ENCODE results near the gene NUTF2.
A peak's percentile ranks its signal among the peaks of the same experiment; 100 is the strongest.
"Not testable (repeated sequence)": the region's sequence is repeated elsewhere in the genome, so short reads cannot be mapped to it uniquely, and the experiment has no call there.

Gene NUTF2

DNA sequence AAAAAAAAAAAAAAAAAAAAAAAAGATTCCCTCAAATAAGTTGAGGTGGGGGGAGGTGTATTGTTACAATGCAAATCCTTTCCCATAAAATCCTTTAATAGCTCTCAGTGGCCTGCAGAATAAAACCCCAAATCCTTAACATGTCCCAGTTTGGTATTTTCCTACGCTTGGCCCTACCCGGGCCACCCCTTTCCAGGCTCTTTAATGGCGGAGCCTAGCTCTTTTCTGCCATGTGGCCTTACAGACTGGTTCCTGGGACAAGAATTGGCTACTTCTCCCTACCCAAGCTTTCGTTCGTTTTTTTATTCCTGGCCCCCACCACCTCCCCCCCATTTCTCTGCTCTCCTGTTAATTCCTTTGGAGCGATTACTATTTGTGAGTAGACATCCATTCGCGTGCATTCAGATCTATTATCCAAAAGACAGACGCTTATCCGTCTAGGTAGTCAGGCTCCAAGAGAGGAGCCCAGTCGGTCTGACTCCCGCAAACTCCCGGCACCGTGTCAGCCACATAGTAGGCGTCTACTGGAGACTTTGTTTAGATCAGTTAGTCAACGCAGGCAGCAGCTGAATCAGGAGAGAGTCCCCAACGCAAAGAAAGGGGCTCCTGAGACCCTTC is 5.4 kb upstream of the NUTF2 start:
- DNase-seq, result no peak

DNA sequence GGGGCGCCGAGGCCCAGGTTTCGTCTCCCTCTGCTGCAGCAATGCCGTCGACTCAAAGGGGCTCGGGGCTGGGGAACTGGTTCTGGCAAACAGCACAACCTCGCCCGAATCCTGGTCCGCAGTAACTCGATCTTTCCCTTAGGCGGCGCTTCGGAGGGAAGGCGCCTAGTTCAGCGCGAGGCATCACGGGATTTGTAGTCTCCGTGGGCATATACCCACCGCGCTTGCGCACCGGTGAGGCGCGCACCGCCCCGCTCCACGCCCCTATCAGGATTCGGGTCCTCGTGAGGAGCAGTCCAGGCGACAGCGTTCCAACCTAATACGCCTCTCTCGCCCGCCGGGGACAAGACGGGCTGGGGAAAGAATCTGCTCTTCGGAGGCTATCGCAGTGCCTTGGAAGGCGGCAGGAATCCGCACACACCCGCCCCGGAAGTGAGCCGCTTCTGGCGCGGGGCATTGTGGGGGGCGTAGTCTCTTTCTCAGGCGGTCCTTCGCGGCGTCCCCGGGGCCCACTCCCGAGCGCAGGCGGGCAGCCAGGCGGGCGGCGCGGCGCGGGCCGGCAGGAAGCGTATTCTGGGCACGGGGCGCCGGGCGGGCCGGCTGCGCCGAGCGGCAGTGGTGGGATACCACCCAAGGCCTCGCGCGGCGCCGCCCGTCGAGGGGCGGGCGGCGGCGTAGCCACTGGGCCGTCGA is 4.8 kb upstream of the NUTF2 start, which contains the start of gene THAP11:
TSS of gene THAP11 (plus strand) at position 505 of the 693 bp plus-strand sequence. CDS start 235 bp downstream, outside the sequence.
- DNase-seq, result peak; percentile 76

DNA sequence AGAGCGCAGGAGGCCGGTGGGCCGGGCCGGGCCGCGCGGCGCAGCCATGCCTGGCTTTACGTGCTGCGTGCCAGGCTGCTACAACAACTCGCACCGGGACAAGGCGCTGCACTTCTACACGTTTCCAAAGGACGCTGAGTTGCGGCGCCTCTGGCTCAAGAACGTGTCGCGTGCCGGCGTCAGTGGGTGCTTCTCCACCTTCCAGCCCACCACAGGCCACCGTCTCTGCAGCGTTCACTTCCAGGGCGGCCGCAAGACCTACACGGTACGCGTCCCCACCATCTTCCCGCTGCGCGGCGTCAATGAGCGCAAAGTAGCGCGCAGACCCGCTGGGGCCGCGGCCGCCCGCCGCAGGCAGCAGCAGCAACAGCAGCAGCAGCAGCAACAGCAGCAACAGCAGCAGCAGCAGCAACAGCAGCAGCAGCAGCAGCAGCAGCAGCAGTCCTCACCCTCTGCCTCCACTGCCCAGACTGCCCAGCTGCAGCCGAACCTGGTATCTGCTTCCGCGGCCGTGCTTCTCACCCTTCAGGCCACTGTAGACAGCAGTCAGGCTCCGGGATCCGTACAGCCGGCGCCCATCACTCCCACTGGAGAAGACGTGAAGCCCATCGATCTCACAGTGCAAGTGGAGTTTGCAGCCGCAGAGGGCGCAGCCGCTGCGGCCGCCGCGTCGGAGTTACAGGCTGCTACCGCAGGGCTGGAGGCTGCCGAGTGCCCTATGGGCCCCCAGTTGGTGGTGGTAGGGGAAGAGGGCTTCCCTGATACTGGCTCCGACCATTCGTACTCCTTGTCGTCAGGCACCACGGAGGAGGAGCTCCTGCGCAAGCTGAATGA is 4.0 kb upstream of the NUTF2 start:
- DNase-seq, result peak; percentile 54

DNA sequence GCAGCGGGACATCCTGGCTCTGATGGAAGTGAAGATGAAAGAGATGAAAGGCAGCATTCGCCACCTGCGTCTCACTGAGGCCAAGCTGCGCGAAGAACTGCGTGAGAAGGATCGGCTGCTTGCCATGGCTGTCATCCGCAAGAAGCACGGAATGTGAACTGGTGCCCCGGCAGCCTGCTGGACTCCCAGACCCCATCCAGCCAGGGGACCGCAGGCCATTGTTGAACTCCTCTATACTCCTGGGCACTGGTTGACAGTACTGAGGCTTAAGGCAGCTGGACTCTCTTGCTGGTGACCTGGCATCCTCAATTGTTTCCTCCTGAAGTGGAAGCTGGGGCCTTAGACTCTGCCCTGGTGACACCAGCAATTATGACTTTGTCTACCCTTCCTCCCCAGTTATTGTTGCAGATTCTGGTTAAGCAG is 3.4 kb upstream of the NUTF2 start:
- no peak for DNase-seq

DNA sequence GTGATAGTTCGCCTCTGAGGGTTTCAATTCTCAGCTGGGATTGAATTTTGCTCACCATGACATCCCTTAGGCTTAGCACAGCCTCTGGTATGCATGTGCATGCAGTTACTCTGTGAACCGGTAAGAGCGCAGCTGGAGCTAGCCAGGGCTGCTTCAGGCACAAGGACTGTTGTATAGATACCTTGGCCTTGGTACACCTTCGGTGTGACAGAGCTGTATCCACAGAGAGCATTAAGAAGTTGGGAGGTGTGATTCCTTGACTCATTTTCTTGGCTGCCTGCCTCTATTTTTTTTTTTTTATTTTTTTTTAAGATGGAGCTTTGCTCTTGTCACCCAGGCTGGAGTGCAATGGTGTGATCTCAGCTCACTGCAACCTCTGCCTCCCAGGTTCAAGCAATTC is 2.2 kb upstream of the NUTF2 start:
- no peak for DNase-seq

DNA sequence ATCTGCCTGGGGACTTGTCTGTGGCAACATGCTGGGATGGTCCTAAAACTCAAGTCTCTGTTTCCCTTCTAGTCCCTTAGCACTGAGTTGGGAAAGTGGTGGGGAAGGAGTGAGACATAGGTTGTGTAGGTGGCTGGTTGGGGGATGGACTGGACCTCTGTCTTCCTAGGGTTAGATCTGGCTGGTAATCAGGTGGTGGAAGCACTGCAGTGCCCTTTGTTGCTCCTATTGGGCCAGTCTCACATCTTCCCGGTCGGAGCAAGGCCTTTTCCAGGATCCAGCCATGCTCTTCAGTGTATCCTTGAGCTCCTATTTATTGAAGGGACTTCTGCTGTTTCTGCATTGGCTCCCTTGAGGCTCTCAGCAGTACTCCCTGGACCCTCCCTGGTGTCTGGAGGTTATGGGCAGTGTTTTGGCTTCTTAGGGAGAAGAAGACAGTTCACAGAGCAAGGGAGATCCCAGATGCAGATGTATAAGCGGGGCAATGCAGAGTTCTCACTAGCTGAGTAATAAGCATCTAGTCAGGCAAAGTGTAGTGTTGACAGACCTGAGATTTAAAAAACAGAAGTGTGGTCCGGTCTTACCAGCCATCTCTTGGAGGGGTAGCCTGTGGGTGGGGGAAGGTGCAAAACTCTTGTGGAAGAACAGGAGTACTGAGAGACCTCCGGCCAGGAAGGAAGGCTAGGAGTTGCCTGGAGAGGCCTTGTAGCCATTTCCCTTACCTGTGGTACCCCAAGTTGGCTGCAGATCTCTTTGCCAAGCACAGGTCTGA is 1.3 kb upstream of the NUTF2 start:
- no peak for DNase-seq

DNA sequence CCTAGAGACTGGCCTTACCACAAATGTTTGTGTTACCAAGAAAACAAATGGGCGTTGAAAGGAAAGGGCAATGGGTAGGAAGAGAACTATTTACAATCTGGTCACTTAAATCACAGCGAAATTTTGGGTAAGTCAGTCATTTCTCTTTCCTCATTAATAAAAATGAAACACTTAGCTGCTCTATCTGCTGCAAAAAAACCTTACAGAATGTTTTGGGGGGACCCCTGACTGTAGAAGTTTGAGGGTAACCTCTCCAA is 742 bp upstream of the NUTF2 start:
- no peak for DNase-seq

DNA sequence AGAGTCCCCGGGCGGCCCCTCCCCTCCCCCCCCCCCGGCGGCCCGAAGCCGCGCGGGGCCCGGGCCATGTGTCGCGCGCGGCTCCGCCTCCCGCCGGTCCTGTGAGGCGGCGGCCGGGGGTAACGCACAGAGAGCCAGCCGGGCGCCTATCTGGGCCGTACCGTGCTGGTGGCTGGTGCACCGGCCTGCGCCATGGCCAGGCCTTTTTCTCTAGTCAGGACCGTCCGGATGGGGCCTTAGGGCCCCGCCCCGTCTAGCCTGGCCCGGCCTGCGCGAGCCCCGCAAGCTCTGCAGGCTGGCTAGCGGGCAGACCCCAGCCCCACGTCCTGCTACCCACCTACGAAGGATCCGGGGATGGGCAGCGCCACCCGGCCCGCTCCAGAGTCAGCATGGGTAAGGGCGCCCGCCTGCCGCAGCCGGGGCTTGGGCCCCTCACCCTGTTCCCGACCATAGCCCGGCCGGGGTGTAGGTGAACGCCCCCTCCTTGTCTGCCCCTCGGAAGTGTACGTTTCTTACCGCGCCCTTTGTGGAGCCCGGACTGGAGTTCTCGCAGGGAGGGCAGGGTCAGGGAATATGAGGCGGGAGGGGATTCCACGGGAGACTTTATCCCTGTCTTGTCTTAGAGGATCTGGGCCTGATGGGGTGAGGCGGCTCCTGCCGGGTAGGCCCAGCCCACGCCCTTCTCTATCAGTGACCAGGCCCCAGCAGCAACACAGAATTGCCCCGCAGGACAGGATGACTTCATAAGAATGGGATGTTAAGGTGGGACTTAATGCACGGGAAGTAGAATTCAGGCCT is 530 bp downstream of the NUTF2 start, which contains the start of gene CENPT:
TSS of gene CENPT (minus strand) at position 630 of the 798 bp plus-strand sequence. CDS start 13,834 bp downstream, outside the sequence.
- no peak for DNase-seq

DNA sequence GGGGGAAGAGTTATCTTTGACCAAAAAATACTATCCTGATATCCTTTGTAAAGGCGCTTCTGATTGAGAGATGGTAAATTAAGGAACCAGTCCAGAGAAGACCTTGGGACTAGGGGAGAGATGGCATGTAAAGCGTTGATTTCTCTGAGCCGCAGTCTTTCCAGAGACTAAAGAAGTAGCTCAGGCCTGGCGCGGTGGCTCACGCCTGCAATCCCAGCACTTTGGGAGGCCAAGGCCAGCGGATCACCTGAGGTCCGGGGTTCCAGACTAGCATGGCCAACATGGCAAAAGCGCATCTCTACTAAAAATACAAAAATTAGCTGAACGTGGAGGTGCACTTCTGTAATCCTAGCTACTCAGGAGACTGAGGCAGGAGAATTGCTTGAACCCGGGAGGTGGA is 1.4 kb downstream of the NUTF2 start:
- no peak for DNase-seq

DNA sequence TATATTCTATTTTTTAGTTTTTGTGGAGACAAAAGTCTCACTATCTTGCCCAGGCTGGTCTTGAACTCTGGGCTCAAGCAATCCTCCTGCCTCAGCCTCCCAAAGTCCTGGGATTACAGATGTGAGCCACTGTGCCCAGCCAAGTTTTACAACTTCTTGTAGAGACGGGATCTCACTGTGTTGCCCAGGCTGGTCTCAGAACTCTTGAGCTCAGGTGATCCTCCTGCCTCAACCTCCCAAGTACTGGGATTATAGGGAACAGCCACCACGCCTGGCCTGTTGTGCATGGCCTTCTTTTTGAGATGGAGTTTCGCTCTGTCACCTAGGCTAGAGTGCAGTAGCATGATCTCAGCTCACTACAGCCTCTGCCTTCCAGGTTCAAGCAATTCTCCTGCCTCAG is 6.9 kb downstream of the NUTF2 start:
- no peak for DNase-seq

DNA sequence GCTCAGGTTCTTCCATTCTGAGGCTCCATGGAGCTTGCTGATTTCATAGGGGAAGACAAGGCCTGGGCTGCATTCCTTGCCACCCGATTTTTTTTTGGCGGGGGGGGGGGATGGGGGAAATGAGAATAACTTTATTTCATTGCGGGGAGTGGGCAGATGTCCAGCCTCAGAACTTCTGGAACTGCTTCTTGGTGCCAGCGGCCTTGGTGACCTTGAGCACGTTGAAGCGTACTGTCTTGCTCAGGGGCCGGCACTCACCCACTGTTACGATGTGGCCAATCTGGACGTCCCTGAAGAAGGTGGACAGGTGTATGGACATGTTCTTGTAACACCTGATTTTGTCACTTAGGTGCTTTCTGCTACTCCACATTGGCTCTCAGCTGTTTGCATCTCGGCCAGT is 9.1 kb downstream of the NUTF2 start:
- DNase-seq, result no peak

DNA sequence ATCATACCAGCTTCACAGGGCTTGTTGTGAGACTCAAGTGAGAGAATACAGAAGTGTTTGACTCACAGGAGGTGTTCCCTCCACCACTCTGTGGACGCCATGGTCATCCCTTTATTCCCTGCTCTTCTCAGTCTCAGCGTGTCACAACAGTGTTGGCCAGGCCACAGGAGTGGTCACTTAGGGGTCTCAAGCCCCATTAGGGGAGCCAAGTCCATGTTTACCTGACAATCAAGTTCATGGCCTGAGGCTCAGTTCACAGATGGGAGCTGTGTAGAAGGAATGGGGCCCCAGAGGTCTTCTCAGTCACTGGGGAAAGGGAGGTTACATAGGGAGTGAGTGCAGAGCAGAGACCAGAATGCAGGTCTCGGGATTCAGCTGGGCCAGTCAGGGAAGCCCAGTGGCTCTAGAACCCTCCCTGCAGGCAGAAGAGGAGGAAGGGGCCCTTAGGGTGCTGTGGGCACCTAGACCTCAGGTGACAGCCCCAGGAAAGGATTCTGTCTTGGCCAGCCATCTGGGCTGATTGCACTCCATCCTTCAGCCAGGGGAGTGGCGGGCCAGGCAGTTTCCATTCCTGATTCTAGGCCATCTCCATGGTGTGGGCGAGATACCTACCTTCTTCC is 10.3 kb downstream of the NUTF2 start:
- DNase-seq, result no peak

DNA sequence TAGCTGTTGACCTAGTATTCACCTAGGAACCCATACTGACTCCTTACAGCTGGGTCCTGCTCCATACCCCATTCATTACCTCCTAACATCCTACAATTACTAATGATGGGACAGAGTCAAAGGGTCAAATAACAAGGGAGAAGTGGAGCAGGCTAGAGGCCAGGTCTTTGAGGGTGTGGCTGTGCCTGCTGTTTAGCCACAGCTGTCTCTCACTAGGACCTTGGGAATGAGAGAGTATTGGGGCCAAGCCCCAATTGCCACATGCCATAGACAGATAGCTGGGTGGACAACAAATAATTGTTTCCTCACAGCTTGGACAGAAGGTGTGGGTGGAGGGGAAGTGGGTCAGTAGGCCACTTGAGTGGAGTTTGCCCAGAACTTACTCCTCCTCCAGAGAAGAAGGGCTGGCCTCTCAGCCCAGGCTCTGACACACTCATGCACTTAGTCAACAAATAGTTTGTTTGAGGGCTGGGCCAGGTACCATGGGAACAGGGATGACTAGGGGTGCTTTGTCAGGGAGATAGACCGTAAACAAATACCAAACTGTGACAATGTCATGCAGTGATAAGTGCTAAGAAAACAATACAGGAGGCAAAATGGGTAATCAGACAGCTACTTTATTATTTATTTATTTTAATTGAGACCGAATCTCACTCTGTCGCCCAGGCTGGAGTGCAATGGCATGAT is 11.0 kb downstream of the NUTF2 start:
- DNase-seq, result no peak

DNA sequence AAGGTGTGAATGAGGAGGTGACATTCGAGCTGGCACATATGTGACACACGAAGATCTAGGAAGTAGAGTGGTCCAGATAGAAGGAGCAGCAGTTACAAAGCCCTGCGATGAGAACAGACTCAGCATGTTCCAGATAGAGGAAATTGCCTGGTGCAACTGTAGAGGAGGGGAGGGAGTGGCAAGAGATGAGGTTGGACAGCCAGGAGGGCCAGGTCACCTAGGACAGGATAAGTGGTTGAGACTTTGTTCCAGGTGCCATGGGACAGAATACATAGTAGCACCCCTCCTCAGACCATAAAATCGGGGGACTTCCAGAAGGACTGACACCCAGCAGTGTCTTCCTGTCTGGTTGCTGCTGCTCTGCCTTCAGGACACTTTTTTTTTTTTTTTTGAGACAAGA is 11.8 kb downstream of the NUTF2 start:
- no peak for DNase-seq

DNA sequence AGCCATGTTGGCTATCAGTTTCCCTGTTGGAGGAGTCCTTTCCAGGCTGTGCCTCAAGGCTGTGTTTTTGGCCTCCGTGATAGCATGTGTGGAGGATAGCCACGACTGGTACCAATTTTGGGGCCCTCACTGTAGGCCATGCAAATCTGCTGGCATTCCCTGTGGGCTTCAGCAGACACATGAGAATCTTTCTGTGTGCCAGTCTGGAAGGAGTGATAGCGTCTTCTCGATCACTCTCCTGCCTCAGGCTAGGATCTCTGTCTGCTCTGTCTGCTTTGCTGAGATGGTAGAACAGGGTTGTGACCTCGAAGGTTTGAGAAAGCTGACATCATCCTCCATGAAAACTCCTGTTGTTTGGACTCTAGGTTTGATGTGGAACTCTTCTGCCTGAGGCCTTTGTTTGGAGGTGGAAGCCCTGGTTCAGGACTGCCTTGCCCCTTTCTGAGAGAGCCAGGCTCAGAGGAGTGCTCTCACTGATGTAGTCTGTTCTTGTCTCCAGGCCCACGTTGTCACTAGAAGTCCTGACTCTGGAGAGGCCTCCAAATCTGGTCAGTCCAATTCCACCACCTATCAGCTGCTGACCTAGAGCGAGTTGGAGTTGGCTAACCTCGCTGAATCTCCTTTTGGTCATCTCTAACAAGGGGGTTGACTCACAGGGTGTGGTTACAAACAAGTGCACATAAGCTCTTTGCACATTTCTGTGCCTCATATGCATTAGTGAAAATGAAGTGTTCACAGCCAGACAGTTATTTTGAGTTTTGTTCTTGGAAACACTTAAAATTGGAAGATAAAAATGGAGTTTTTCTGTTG is 14.1 kb downstream of the NUTF2 start:
- DNase-seq, result no peak

DNA sequence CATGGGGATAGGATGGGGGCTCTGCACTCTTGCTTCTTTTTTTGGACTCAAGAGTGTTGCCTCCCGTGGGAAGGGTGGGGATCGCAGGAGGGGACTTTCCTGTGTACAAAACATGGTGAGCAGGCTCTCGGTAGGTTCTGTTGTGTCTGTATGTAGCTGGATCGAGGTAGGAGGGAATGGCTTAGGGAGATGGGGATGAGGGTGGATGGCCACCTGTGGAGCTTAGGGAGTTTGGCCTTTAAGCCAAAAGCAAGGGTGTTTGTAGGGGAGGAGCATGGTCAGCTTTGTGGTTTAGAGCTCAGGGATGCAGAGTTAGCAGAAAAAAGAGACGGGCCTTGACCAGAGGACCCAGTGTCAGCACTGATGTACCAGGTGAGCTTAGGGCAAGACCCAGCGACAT is 15.1 kb downstream of the NUTF2 start:
- no peak for DNase-seq

DNA sequence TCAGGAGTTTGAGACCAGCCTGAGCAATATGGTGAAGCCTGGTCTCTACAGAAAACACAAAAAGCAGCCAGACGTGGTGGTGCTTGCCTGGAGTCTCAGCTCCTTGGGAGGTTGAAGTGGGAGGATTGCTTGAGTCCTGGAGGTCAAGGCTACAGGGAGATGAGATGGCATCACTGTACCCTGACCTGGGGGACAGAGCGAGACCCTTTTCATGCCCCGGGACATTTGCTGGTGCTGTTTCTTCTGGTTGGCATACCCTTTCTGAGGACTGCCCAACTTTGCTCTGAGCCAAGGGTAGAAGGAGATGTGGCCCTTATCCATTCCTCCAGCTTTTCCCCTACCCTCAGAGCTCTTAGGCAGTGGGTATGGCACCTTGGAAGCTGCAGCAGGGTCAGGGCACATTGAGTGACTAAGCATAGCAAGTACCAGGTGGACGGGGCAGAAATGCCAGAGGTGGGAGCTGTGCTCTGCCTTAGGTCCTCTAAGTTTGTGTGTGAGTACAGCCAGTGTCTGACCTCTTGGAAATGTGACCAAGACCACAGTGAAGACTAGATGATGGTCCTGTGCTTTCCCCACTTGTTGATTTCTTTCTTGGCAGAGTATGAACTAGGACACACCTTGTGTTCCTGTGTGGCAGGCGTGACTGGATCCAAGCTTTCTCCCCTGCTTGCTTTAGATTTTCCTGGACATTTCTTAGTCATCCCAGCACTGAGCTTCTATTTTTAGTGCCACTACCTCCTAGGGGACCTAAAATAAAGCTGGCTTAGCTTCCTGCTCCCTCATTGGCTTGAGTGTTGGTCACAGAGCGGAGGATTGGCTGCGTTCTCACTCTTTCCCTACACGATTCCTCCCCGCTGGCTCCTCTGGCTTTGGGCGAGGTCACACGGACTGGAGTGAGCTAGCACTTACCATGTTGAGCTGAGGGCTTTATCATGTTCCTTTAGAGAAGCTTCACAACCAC is 16.2 kb downstream of the NUTF2 start:
- no peak for DNase-seq

DNA sequence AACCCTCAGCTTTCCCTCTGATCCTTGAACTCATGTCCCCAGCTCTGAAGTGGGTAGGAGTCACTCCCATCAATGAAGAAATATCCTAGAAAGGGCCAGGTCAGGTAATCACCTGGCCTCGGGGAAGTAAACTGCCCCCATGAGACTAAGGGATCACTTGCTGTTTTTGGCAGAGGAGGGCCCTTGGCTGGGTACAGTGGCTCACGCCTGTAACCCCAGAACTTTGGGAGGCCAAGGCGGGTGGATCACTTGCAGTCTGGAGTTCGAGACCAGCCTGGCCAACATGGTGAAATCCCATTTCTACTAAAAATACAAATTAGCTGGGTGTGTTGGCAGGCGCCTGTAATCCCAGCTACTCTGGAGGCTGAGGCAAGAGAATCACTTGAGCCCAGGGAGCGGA is 17.3 kb downstream of the NUTF2 start:
- not testable (repeated sequence) for DNase-seq

DNA sequence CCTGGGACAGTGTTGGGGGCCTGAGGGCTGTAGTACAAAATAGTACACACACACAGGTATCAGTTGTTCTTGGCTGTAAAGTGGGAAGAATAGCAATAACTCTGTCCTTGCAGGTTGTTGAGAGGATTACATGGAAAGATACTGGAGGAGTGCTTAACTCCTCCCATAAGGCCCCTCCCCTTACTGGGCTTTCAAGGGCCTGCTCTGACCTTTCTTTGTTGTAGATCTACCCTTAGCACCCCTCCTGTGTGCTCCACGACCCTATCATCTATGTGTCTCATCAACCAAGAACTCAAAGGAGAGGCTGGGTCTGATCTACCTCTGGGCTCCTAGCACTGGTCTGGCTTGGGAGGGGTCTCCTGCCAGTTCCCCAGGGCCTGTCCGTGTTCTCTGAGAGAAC is 17.9 kb downstream of the NUTF2 start:
- DNase-seq, result no peak

All from activated gamma-delta T cell (primary cell).